GM19351 (cell line): ENCODE measurements around the gene DYDC2.
"Not testable (repeated sequence)": the region's sequence is repeated elsewhere in the genome, so short reads cannot be mapped to it uniquely, and the experiment has no call there.

ENCODE experiments used
- ATAC-seq: cut with Tn5 transposase; IDR thresholded peaks from one replicate; pipeline ENCODE4 v1.9.1; 2021; ENCODE audit warnings: mild to moderate bottlenecking, moderate library complexity; ENCODE audit not compliant: unreplicated experiment

The DYDC2 gene

DNA sequence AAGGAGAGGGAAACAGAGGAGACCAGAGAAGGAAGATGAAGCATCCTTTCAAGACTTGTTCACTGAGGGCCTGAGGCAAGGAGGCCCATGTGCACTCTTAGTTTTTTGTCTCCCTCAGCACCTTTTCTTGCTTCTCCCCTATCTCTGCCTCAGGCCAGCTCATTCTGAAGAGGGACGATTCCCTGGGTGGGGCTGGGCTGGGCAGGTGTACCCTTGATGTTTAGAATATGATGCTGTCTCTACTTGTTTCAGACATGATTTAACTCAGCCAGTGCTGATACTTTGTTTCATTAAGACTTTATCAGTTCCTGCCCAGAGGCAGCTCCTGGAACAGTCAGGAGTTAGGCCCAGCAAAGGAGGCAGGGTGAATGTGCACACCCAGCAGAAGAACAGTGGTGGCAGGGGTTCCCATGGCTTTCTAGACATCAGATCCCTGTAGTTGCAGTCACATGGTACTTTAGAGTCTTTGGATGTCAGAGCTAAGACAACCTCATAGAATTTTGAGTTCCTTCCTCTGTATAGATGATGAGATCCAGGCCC lies 55.2 kb downstream of the DYDC2 start:
- ATAC-seq: no peak

- ATAC-seq: no peak
Measured at GRCh38 chr10:80412486-80412885, 55.9 kb downstream of the DYDC2 start.

GRCh38 chr10:80413271-80413996 lies 56.9 kb downstream of the DYDC2 start:
- no peak for ATAC-seq

GRCh38 chr10:80414142-80414895 lies 57.7 kb downstream of the DYDC2 start:
- no peak for ATAC-seq

GRCh38 chr10:80415734-80416478 lies 59.3 kb downstream of the DYDC2 start:
- ATAC-seq: no peak

GRCh38 chr10:80416479-80417098 lies 60.0 kb downstream of the DYDC2 start:
- no peak for ATAC-seq

DNA sequence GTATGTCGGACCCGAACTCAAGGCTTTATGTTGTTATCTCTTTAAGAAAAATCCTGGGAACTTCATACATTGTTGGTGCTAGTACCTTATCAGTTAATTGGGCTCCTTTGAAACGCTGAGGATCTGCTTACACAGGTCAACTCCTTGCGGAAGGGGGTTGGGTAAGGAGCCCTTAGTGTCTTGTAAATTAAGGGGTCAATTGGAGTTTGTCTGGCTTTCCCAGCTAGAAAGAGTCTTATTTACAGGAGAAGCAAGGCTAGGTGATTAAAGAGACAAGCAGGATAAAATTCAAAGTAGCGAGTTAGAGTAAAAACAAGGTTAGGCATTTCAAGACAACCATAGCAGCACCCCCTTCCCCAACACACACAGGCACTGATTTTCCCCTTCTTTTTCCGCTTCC lies 60.7 kb downstream of the DYDC2 start:
- ATAC-seq: not testable (repeated sequence)
